ENCODE measurements around the gene TEX47. TPM values are rescaled to one million over a fixed set of nuclear protein-coding genes. Genes with fewer than 3 reads are reported as not detected.

TEX47 gene
- not detected in 2 replicates for total RNA-seq
- long read RNA-seq, result 0 reads

DNA sequence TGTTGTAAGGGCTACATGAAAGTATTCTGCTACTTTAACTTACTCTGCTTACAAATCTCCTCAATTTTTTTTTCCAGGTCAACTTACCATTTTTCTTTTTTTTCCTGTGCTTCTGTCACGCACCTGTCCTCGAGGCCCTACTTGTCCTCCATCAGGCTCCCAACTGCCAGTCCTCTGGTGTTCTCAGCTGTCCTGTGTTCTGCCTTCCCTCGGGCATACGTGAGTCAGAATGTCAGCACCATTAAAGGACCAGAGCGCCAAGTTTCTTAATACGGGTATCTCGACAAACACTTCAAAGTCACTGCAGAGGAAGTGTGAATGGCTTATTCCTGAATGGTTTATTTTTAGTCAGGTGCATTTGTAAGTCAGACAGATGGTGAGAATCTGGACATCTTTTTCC lies at the start of gene TEX47:
TEX47 (minus strand) TSS at position 185 of the 400 bp plus-strand sequence. CDS start 795 bp downstream, outside the sequence.
- Mint-ChIP-seq H3K27me3 (ENCODE audit: unreplicated experiment) (no peaks in the 10 kb centered on the region), H3K9me3 (ENCODE audit: unreplicated experiment) (no peaks in the 10 kb centered on the region), H3K4me3 (ENCODE audit: unreplicated experiment) (no peak within 1 kb of the TSS), H3K4me1 (ENCODE audit: unreplicated experiment) (no peaks in the 10 kb centered on the region), H3K36me3 (ENCODE audit: unreplicated experiment) (no peaks in the 10 kb centered on the region), H3K27ac (ENCODE audit: unreplicated experiment) (no peak within 1 kb of the TSS)
- DNase-seq (ENCODE audit: extremely low spot score, unreplicated experiment), result no peak
- TF ChIP-seq, protein P1, sequence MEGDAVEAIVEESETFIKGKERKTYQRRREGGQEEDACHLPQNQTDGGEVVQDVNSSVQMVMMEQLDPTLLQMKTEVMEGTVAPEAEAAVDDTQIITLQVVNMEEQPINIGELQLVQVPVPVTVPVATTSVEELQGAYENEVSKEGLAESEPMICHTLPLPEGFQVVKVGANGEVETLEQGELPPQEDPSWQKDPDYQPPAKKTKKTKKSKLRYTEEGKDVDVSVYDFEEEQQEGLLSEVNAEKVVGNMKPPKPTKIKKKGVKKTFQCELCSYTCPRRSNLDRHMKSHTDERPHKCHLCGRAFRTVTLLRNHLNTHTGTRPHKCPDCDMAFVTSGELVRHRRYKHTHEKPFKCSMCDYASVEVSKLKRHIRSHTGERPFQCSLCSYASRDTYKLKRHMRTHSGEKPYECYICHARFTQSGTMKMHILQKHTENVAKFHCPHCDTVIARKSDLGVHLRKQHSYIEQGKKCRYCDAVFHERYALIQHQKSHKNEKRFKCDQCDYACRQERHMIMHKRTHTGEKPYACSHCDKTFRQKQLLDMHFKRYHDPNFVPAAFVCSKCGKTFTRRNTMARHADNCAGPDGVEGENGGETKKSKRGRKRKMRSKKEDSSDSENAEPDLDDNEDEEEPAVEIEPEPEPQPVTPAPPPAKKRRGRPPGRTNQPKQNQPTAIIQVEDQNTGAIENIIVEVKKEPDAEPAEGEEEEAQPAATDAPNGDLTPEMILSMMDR (IDR thresholded peaks at IDR 0.05), result no peak

DNA sequence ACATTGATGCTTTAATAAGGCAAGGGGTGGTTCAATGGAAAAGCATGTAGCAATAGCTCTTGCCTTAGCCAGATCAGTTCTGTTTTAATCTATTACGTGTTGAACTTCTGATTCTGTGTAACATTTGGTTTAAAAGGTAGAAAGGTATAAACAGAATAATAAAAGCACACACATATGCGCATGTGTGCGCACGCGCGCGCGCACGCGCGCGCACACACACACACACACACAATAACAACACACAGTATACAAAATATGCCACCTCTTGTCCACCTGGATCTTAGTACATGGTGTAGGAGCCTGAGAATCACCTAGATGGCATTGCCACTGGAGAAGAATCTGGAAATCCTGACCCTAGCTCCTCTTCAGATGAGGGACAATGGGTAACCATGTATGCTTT lies 49.6 kb upstream of the TEX47 start:
- Mint-ChIP-seq H3K4me3 (ENCODE audit: unreplicated experiment) (no peak overlapping the region), H3K27me3 (ENCODE audit: unreplicated experiment) (no peaks in the 10 kb centered on the region), H3K9me3 (ENCODE audit: unreplicated experiment) (no peaks in the 10 kb centered on the region), H3K4me1 (ENCODE audit: unreplicated experiment) (no peaks in the 10 kb centered on the region), H3K27ac (ENCODE audit: unreplicated experiment) (no peak overlapping the region), H3K36me3 (ENCODE audit: unreplicated experiment) (no peaks in the 10 kb centered on the region)
- TF ChIP-seq, protein P1 (IDR thresholded peaks at IDR 0.05), result no peak
- no peak for DNase-seq (ENCODE audit: extremely low spot score, unreplicated experiment)

DNA sequence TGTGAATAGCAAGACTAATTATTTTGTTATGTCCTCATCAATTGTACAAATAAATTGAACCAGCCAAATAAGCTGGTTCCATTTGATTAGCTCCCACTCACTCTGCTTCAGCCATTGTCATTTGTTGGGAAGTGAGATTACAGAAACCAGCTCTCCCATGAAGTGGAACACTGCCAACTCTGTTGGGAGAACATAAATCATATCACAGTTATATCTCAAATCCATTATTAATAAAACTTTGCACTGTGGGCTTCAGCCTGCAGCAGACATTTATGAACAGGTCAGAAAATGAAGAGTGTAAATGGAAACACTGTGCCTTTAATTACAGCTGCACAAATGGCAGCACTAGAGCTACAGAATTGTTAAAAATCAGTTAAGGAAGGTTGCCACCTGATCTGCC lies 46.7 kb upstream of the TEX47 start:
- H3K36me3 Mint-ChIP-seq (ENCODE audit: unreplicated experiment), result no peaks in the 10 kb centered on the region

DNA sequence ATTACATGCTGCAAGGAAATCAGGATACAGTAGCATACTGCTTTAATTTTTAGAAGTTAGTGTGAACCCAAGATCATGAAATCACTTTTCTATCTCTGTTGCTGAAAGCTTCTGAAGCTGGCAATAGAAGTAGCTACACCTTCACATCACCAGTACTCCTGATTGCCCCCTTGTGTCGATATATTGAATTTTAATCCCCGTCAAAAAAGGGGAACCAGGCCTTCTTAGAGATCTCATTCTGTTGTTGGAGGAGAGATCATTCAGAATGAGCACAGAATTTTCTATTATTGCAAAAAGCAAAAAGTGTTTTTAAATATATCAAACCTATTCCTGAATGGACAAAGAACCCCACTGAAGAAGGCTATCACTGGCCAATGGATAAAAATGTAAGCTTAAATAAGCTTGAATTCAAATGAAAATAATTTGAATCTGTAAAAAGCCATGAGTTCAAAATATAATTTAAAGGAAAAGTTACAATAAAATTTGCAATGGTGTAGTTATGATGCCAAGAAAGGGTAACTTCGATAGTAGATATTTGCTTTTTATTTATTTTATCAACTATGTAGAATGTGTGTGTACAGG lies 39.7 kb upstream of the TEX47 start:
- H3K4me3 Mint-ChIP-seq (ENCODE audit: unreplicated experiment), result no peak overlapping the region
- H3K27ac Mint-ChIP-seq (ENCODE audit: unreplicated experiment), result no peak overlapping the region
- DNase-seq (ENCODE audit: extremely low spot score, unreplicated experiment), result no peak
- TF ChIP-seq, protein P1 (IDR thresholded peaks at IDR 0.05), result peak; percentile 54
- no peaks in the 10 kb centered on the region for H3K9me3 Mint-ChIP-seq (ENCODE audit: unreplicated experiment)
- H3K36me3 Mint-ChIP-seq (ENCODE audit: unreplicated experiment), result no peaks in the 10 kb centered on the region
- H3K4me1 Mint-ChIP-seq (ENCODE audit: unreplicated experiment), result no peaks in the 10 kb centered on the region
- H3K27me3 Mint-ChIP-seq (ENCODE audit: unreplicated experiment), result peaks cover 3% of the 10 kb centered on the region

More for the DNA sequence above, 46.7 kb upstream of the TEX47 start:
- Mint-ChIP-seq H3K4me3 (ENCODE audit: unreplicated experiment) (no peak overlapping the region), H3K27me3 (ENCODE audit: unreplicated experiment) (no peaks in the 10 kb centered on the region), H3K27ac (ENCODE audit: unreplicated experiment) (no peak overlapping the region), H3K4me1 (ENCODE audit: unreplicated experiment) (no peaks in the 10 kb centered on the region), H3K9me3 (ENCODE audit: unreplicated experiment) (no peaks in the 10 kb centered on the region)
- no peak for DNase-seq (ENCODE audit: extremely low spot score, unreplicated experiment)
- TF ChIP-seq, protein P1 (IDR thresholded peaks at IDR 0.05), result no peak

DNA sequence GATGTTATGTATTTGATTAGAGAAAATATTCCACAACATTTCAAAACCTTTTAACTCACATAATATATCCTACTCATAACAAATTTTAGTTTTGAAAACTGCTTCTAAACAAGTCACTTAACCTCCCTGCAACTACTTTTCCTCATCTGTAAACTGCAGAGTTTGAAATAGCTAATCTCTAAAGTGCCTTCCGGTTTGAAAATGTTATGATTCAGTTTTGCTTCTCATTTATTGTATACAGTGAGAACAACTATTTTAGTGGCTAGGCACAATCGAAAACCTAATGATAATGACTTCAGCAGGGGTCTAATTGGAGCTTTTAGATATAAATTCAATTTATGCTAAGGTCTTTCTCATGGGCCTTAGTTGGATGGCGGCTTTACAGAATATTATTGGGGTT lies 30.7 kb upstream of the TEX47 start:
- Mint-ChIP-seq H3K36me3 (ENCODE audit: unreplicated experiment) (no peaks in the 10 kb centered on the region), H3K27ac (ENCODE audit: unreplicated experiment) (no peak overlapping the region), H3K4me1 (ENCODE audit: unreplicated experiment) (no peaks in the 10 kb centered on the region), H3K9me3 (ENCODE audit: unreplicated experiment) (no peaks in the 10 kb centered on the region), H3K4me3 (ENCODE audit: unreplicated experiment) (no peak overlapping the region), H3K27me3 (ENCODE audit: unreplicated experiment) (no peaks in the 10 kb centered on the region)
- TF ChIP-seq, protein P1 (IDR thresholded peaks at IDR 0.05), result no peak
- no peak for DNase-seq (ENCODE audit: extremely low spot score, unreplicated experiment)

Data from osteocyte (in vitro differentiated cells).